Esophagus muscularis mucosa (tissue), 4 donors: ENCODE data around the gene ZNF474. TPM values are rescaled to one million over a fixed set of nuclear protein-coding genes. Genes with fewer than 3 reads are reported as not detected.
A peak's percentile ranks its signal among the peaks of the same experiment; 100 is the strongest.

Experiments
- DNase-seq: peaks from one replicate; pipeline ENCODE4 v3.0.0-alpha.2; 2017; ENCODE audit errors: extremely low spot score
- H3K27ac ChIP-seq, 4 donors: fragments of 200-600 bp; sonication (generic); replicated peaks in 1 of 4; 1 replicate in 3 of 4; 2 replicates in 1 of 4; pipeline ENCODE4 v1.5.1; 2016 to 2019; ENCODE audit warnings: mild to moderate bottlenecking in 1 of 4
- H3K27me3 ChIP-seq, 4 donors: fragments of 200-600 bp; sonication (generic); one replicate each; pipeline versions ENCODE4 v1.5.1 to v1.6.0; 2016 to 2019
- H3K36me3 ChIP-seq, 4 donors: fragments of 200-600 bp; sonication (generic); one replicate each; pipeline ENCODE4 v1.5.1; 2016 to 2019
- H3K4me1 ChIP-seq, 4 donors: fragments of 200-600 bp; sonication (generic); one replicate each; pipeline ENCODE4 v1.5.1; 2016 to 2019
- H3K4me3 ChIP-seq, 4 donors: fragments of 200-600 bp; sonication (generic); 1 replicate in 2 of 4; 2 replicates in 2 of 4; pipeline ENCODE4 v1.5.1; 2016 to 2019; ENCODE audit warnings: mild to moderate bottlenecking in 4 of 4, moderate library complexity in 1 of 4
- H3K9me3 ChIP-seq, 4 donors: fragments of 200-600 bp; sonication (generic); 1 replicate in 3 of 4; 2 replicates in 1 of 4; pipeline ENCODE4 v1.5.1; 2016 to 2019
- CTCF ChIP-seq, 3 experiments: fragments of 200-600 bp in 2 of 3; fragments of 450-650 bp in 1 of 3; sonication (generic) in 2 of 3; IDR thresholded peaks; one replicate each; pipeline ENCODE4 v1.5.1; 2017 to 2019; ENCODE audit warnings: antibody characterized with exemption in 3 of 3, mild to moderate bottlenecking in 2 of 3, moderate library complexity in 1 of 3
- EP300 ChIP-seq: sonication (generic); formaldehyde crosslinking; IDR thresholded peaks from one replicate; pipeline ENCODE4 v1.6.1; 2017; ENCODE audit warnings: antibody characterized with exemption
- POLR2A ChIP-seq: fragments of 450-650 bp; IDR thresholded peaks from one replicate; pipeline ENCODE4 v1.6.1; 2017; ENCODE audit warnings: antibody characterized with exemption, moderate library complexity, mild to moderate bottlenecking, low read depth
- POLR2AphosphoS5 ChIP-seq, 2 donors: sonication (generic); formaldehyde crosslinking; IDR thresholded peaks; one replicate each; pipeline ENCODE4 v1.6.1; 2017; ENCODE audit warnings: antibody characterized with exemption in 2 of 2
- WGBS: methylation state at CpG from one replicate; pipeline ENCODE4 v1.1.5; 2018; 5-methylcytosine and 5-hydroxymethylcytosine counted together
- intact Hi-C: fragments of 100-400 bp; cut with DNase I; formaldehyde crosslinking; loops from one replicate; pipeline ENCODE4 v1.15.1; 2023
- total RNA-seq, 4 donors: library from RNA; depleted of rRNA; stranded (reverse); fragments of >200 nt; gene quantifications; one replicate each; pipeline versions ENCODE4 v1.1.0 to v1.2.1, GENCODE V29; 2016

The ZNF474 gene
- total RNA-seq, 4 donors from 2014 or later = 0.33 to 1.8 (median 0.71) TPM; not detected in 1

- H3K27me3 ChIP-seq = no peaks in the 10 kb centered on the region
- no peak overlapping the region for H3K4me3 ChIP-seq
- no peaks in the 10 kb centered on the region for H3K9me3 ChIP-seq
- no peak for TF ChIP-seq POLR2AphosphoS5 (IDR thresholded peaks at IDR 0.05)
- TF ChIP-seq EP300 = no peak
- no peak for TF ChIP-seq POLR2A
- TF ChIP-seq CTCF (IDR thresholded peaks at IDR 0.05) = no peak
- WGBS = 100% methylated on average over 1 of the region's 1 CpG
- DNase-seq = peak; percentile 34
- no peaks in the 10 kb centered on the region for H3K36me3 ChIP-seq
- H3K27ac ChIP-seq = no peak overlapping the region
- no peaks in the 10 kb centered on the region for H3K4me1 ChIP-seq
- intact Hi-C loops = no loop called here
Measured at GRCh38 chr5:122141751-122142150, 12.4 kb downstream of the ZNF474 start.

GRCh38 chr5:122142480-122143164, 13.3 kb downstream of the ZNF474 start:
- TF ChIP-seq POLR2AphosphoS5 (IDR thresholded peaks at IDR 0.05) (no peak), EP300 (no peak), CTCF (IDR thresholded peaks at IDR 0.05) (no peak), POLR2A (no peak)
- intact Hi-C loops = no loop called here
- H3K4me1 ChIP-seq = no peaks in the 10 kb centered on the region
- no peak overlapping the region for H3K27ac ChIP-seq
- peak; percentile 31 for DNase-seq
- no peaks in the 10 kb centered on the region for H3K36me3 ChIP-seq
- no peaks in the 10 kb centered on the region for H3K9me3 ChIP-seq
- 93% methylated on average over 6 of the region's 6 CpGs for WGBS
- no peaks in the 10 kb centered on the region for H3K27me3 ChIP-seq
- H3K4me3 ChIP-seq = no peak overlapping the region

GRCh38 chr5:122144236-122144635, 14.9 kb downstream of the ZNF474 start:
- 82% methylated on average over 1 of the region's 1 CpG for WGBS
- H3K9me3 ChIP-seq = no peaks in the 10 kb centered on the region
- H3K27me3 ChIP-seq = no peaks in the 10 kb centered on the region
- no peak overlapping the region for H3K27ac ChIP-seq
- no peak for DNase-seq
- no peak for TF ChIP-seq POLR2A
- TF ChIP-seq EP300 = no peak
- intact Hi-C loops = no loop called here
- no peaks in the 10 kb centered on the region for H3K36me3 ChIP-seq
- H3K4me3 ChIP-seq = no peak overlapping the region
- H3K4me1 ChIP-seq = peaks cover 0 to 5% (median 4%) of the 10 kb centered on the region in 4 donors

DNA sequence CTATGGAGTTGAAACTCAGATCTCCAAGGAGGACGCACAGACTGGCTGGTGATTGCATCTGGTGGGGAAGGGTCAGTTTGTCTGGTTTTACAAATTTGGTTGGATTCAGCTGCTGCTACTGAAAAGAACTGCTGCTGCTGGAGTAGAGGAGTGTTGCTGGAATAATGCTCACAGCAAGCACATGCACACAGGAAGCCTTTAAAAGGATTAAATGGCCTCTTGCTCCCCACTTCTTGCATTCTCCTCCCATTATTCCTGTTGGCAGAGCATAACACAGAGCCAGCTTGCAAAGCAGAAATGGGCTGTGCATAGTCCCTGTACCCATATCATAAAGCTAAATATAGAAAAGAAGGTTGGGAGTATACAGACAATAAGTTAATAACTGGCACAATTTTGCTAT, 16.6 kb downstream of the ZNF474 start:
- 88% methylated on average over 1 of the region's 1 CpG for WGBS
- TF ChIP-seq CTCF (IDR thresholded peaks at IDR 0.05) = no peak
- no peak for TF ChIP-seq POLR2AphosphoS5 (IDR thresholded peaks at IDR 0.05)
- no peak for TF ChIP-seq EP300
- no peak for TF ChIP-seq POLR2A
- Histone ChIP-seq H3K4me1 (peaks cover 0 to 21% (median 20%) of the 10 kb centered on the region in 4 donors), H3K4me3 (no peak overlapping the region), H3K27ac (no peak overlapping the region), H3K36me3 (no peaks in the 10 kb centered on the region), H3K27me3 (no peaks in the 10 kb centered on the region), H3K9me3 (no peaks in the 10 kb centered on the region)
- DNase-seq = no peak
- intact Hi-C loops = no loop called here

GRCh38 chr5:122149321-122150090, 20.2 kb downstream of the ZNF474 start:
- no peaks in the 10 kb centered on the region for H3K36me3 ChIP-seq
- WGBS = 49% methylated on average over 4 of the region's 4 CpGs
- peak; percentile 34 for DNase-seq
- H3K27me3 ChIP-seq = no peaks in the 10 kb centered on the region
- peaks cover 3 to 56% (median 53%) of the 10 kb centered on the region in 4 donors for H3K4me1 ChIP-seq
- TF ChIP-seq EP300 (no peak), POLR2A (no peak), POLR2AphosphoS5 (IDR thresholded peaks at IDR 0.05) (no peak), CTCF (IDR thresholded peaks at IDR 0.05) (no peak)
- no peak overlapping the region for H3K4me3 ChIP-seq
- intact Hi-C loops = loop anchor here (10.0 kb wide), 1 partner anchor 185 kb away; the partner anchor contains the start of gene SRFBP1
- no peaks in the 10 kb centered on the region for H3K9me3 ChIP-seq
- peak overlapping the region in 3 of 4 donors; percentile 33 to 54 (median 46) for H3K27ac ChIP-seq
